ENCODE measurements around the gene RAB13. TPM values are rescaled to one million over a fixed set of nuclear protein-coding genes. Genes with fewer than 3 reads are reported as not detected.

RAB13 gene
- total and polyA plus RNA-seq, 2 donors (not counting 1 experiment from before 2014, with no cell fraction given), result 0.09 to 9.7 TPM

DNA sequence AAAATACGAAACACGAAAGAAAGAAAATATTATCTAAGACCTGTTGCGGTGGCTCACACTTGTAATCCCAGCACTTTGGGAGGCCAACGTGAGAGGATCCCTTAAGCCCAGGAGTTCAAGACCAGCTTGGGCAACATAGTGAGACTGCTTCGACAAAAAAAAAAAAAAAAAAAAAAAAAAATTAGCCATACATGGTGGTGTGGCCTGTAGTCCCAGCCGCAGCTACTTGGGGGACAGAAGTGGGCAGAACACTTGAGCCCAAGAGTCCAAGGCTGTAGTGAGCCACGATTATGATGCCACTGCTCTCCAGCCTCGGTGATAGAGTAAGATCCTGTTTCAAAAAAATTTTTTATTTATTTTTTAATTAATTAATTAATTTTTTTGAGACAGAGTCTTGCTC lies 1.5 kb upstream of the RAB13 start:
- Histone ChIP-seq H2AFZ (ENCODE audit: insufficient read depth, low read depth, low read length, poor library complexity, severe bottlenecking) (peak overlapping the region; percentile 87), H4K20me1 (ENCODE audit: control insufficient read depth, insufficient read depth, low read length, poor library complexity, severe bottlenecking) (no peaks in the 10 kb centered on the region), H3K36me3 (replicated peaks in 1 of 2; ENCODE audit: control extremely low read depth in 1 of 2, control insufficient read depth in 1 of 2, extremely low read depth in 1 of 2, insufficient read depth in 2 of 2, low read length in 1 of 2) (peaks cover 6 to 11% of the 10 kb centered on the region in 2 experiments), H3K4me3 (ENCODE audit: control extremely low read depth in 1 of 5, extremely low read depth in 1 of 5, insufficient read depth in 1 of 5, low read depth in 2 of 5, low read length in 4 of 5) (no peak overlapping the region), H3K79me2 (ENCODE audit: control insufficient read depth, insufficient read depth, low read length) (peaks cover 25% of the 10 kb centered on the region), H3K9ac (ENCODE audit: low read length) (no peak overlapping the region), H3K4me2 (replicated peaks; ENCODE audit: low read depth, low read length, poor library complexity, severe bottlenecking) (peak overlapping the region; percentile 86), H3K4me1 (ENCODE audit: control insufficient read depth in 2 of 2, insufficient read depth in 2 of 2, low read length in 2 of 2) (peaks cover 35 to 49% of the 10 kb centered on the region in 2 donors), H3K27me3 (replicated peaks in 1 of 4; ENCODE audit: control extremely low read depth in 1 of 4, control insufficient read depth in 3 of 4, insufficient read depth in 4 of 4, low read length in 3 of 4) (no peaks in the 10 kb centered on the region), H3K27ac (ENCODE audit: low read length in 2 of 2) (peak overlapping the region in 1 of 2 donors; percentile 79), H3K9me3 (ENCODE audit: control extremely low read depth in 1 of 3, control insufficient read depth in 2 of 3, insufficient read depth in 1 of 3, low read length in 2 of 3) (no peaks in the 10 kb centered on the region)
- Mint-ChIP-seq H3K4me3 (peak overlapping the region; percentile 52), H3K9me3 (ENCODE audit: insufficient read depth) (no peaks in the 10 kb centered on the region), H3K27ac (peak overlapping the region; percentile 77), H3K27me3 (no peaks in the 10 kb centered on the region), H3K4me1 (peaks cover 48% of the 10 kb centered on the region)
- POLR2A ChIA-PET, result interaction anchor here (0.6 to 3.7 kb wide), 15 partner anchors 10 to 883 kb away, joined by 3 to 18 read pairs (median 8); partner anchors contain the start of genes CHTOP, CREB3L4, CRTC2 and DENND4B
- intact Hi-C loops (cut with micrococcal nuclease), result loop anchor here (2.0 to 5.0 kb wide), 3 partner anchors 65 to 415 kb away; partner anchors contain the start of gene GATAD2B
- ATAC-seq (ENCODE audit: low read depth) (no peak), DNase-seq (no peak)
- TF ChIP-seq EZH2 (IDR thresholded peaks at IDR 0.05; ENCODE audit: borderline replicate concordance, insufficient read depth, low read depth, low read length, poor library complexity, severe bottlenecking) (no peak), CTCF (IDR thresholded peaks at IDR 0.05) (no peak)
- CTCF ChIA-PET, result interaction anchor here (0.6 to 6.2 kb wide), 38 partner anchors 11 to 477 kb away, joined by 3 to 103 read pairs (median 8); partner anchors contain the start of genes CREB3L4, CRTC2, DENND4B and JTB
- WGBS (ENCODE audit: insufficient coverage), result no CpG with 5 or more reads among the region's 8 CpGs

GRCh38 chr1:153985341-153985912 lies 712 bp downstream of the RAB13 start:
- TF ChIP-seq EZH2 (IDR thresholded peaks at IDR 0.05; ENCODE audit: borderline replicate concordance, insufficient read depth, low read depth, low read length, poor library complexity, severe bottlenecking), result no peak
- no peak for TF ChIP-seq CTCF (IDR thresholded peaks at IDR 0.05)
- CTCF ChIA-PET, result interaction anchor here (0.6 to 6.2 kb wide), 21 partner anchors 8 to 474 kb away, joined by 3 to 103 read pairs (median 12); partner anchors contain the start of genes CREB3L4, DENND4B, JTB and SLC39A1
- peak overlapping the region in 1 of 2 donors; percentile 19 for H3K27ac ChIP-seq (ENCODE audit: low read length in 2 of 2)
- H3K4me1 ChIP-seq (ENCODE audit: control insufficient read depth in 2 of 2, insufficient read depth in 2 of 2, low read length in 2 of 2), result peaks cover 20 to 33% of the 10 kb centered on the region in 2 donors
- H2AFZ ChIP-seq (ENCODE audit: insufficient read depth, low read depth, low read length, poor library complexity, severe bottlenecking), result peak overlapping the region; percentile 87
- peaks cover 33% of the 10 kb centered on the region for H3K4me1 Mint-ChIP-seq
- peak overlapping the region; percentile 86 for H3K4me2 ChIP-seq (replicated peaks; ENCODE audit: low read depth, low read length, poor library complexity, severe bottlenecking)
- no peaks in the 10 kb centered on the region for H3K36me3 ChIP-seq (replicated peaks in 1 of 2; ENCODE audit: control extremely low read depth in 1 of 2, control insufficient read depth in 1 of 2, extremely low read depth in 1 of 2, insufficient read depth in 2 of 2, low read length in 1 of 2)
- no peak overlapping the region for H3K9ac ChIP-seq (ENCODE audit: low read length)
- POLR2A ChIA-PET, result interaction anchor here (0.5 to 3.7 kb wide), 10 partner anchors 8 to 351 kb away, joined by 3 to 18 read pairs (median 8); partner anchors contain the start of genes CREB3L4, CRTC2, DENND4B and GATAD2B
- no peak overlapping the region for H3K4me3 ChIP-seq (ENCODE audit: control extremely low read depth in 1 of 5, extremely low read depth in 1 of 5, insufficient read depth in 1 of 5, low read depth in 2 of 5, low read length in 4 of 5)
- intact Hi-C loops (cut with micrococcal nuclease), result loop anchor here (5.0 kb wide), 1 partner anchor 197 kb away; no protein-coding TSS in a partner anchor
- ATAC-seq (ENCODE audit: low read depth) (peak; percentile 48), DNase-seq (no peak)
- H3K27me3 Mint-ChIP-seq, result no peaks in the 10 kb centered on the region
- WGBS (ENCODE audit: insufficient coverage), result 46% methylated on average over 6 of the region's 7 CpGs
- H3K27me3 ChIP-seq (replicated peaks in 1 of 4; ENCODE audit: control extremely low read depth in 1 of 4, control insufficient read depth in 3 of 4, insufficient read depth in 4 of 4, low read length in 3 of 4), result no peaks in the 10 kb centered on the region
- H3K4me3 Mint-ChIP-seq, result peak overlapping the region; percentile 85
- no peaks in the 10 kb centered on the region for H4K20me1 ChIP-seq (ENCODE audit: control insufficient read depth, insufficient read depth, low read length, poor library complexity, severe bottlenecking)
- H3K9me3 Mint-ChIP-seq (ENCODE audit: insufficient read depth), result no peaks in the 10 kb centered on the region
- H3K79me2 ChIP-seq (ENCODE audit: control insufficient read depth, insufficient read depth, low read length), result peaks cover 4% of the 10 kb centered on the region
- peak overlapping the region; percentile 79 for H3K27ac Mint-ChIP-seq
- no peaks in the 10 kb centered on the region for H3K9me3 ChIP-seq (ENCODE audit: control extremely low read depth in 1 of 3, control insufficient read depth in 2 of 3, insufficient read depth in 1 of 3, low read length in 2 of 3)
